ENCODE results near the gene ZNF728.
"Not testable (repeated sequence)": the region's sequence is repeated elsewhere in the genome, so short reads cannot be mapped to it uniquely, and the experiment has no call there.

Gene ZNF728

DNA sequence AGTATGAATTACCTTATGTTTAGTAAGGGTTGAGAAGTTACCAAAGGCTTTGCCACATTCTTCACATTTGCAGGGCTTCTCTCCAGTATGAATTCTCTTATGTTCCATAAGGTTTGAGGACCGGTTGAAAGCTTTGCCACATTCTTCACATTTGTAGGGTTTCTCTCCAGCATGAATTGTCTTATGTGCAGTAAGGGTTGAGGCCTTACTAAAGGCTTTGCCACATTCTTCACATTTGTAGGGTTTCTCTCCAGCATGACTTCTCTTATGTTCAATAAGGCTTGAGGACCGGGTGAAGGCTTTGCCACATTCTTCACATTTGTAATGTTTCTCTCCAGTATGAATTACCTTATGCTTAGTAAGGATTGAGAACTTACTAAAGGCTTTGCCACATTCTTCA lies 26.7 kb downstream of the ZNF728 start:
- no peak for DNase-seq (ENCODE audit: low read depth)
- TF ChIP-seq CTCF (IDR thresholded peaks at IDR 0.05; ENCODE audit: insufficient read depth, low read depth, low read length, missing control alignments): no peak
- H3K4me3 ChIP-seq (ENCODE audit: low read length): no peak overlapping the region

- not testable (repeated sequence) for DNase-seq (ENCODE audit: low read depth)
Measured at GRCh38 chr19:22975546-22976136, 27.3 kb downstream of the ZNF728 start.

GRCh38 chr19:22945560-22945959 lies 57.4 kb downstream of the ZNF728 start:
- no peak for TF ChIP-seq CTCF (IDR thresholded peaks at IDR 0.05; ENCODE audit: insufficient read depth, low read depth, low read length, missing control alignments)
- H3K4me3 ChIP-seq (ENCODE audit: low read length): no peak overlapping the region
- DNase-seq (ENCODE audit: low read depth): peak; percentile 47

More at GRCh38 chr19:22975546-22976136, 27.3 kb downstream of the ZNF728 start:
- H3K4me3 ChIP-seq (ENCODE audit: low read length): not testable (repeated sequence)

- peak; percentile 27 for DNase-seq (ENCODE audit: low read depth)
- no peak for TF ChIP-seq CTCF (IDR thresholded peaks at IDR 0.05; ENCODE audit: insufficient read depth, low read depth, low read length, missing control alignments)
- H3K4me3 ChIP-seq (ENCODE audit: low read length): no peak overlapping the region
Measured at GRCh38 chr19:22935151-22935550, 67.8 kb downstream of the ZNF728 start.

DNA sequence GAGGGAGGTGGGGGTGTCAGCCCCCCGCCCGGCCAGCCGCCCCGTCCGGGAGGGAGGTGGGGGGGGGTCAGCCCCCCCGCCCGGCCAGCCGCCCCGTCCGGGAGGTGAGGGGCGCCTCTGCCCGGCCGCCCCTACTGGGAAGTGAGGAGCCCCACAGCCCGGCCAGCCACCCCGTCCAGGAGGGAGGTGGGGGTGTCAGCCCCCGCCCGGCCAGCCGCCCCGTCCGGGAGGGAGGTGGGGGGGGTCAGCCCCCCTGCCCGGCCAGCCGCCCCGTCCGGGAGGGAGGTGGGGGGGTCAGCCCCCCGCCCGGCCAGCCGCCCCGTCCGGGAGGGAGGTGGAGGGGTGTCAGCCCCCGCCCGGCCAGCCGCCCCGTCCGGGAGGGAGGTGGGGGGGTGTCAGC lies 75.4 kb downstream of the ZNF728 start:
- DNase-seq (ENCODE audit: low read depth); H3K4me3 ChIP-seq (ENCODE audit: low read length): not testable (repeated sequence)

DNA sequence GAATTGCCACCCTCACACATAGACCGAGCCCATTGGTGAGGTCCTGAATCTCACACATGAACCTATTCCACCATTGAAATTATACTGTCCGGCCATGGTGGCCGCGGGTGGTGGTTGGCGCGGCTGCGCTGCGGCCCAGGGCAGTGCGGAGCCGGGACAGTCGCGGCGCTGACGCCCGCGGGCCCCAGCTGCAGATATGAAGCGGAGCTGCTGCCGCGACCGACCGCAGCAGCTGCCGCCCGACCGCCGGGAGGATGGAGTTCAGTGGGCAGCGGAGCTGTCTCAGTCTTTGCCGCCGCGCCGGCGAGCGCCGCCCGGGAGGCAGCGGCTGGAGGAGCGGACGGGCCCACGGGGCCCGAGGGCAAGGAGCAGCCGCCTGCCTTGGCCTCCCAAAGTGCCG lies 77.8 kb downstream of the ZNF728 start:
- not testable (repeated sequence) for H3K4me3 ChIP-seq (ENCODE audit: low read length); DNase-seq (ENCODE audit: low read depth)
